GM19467 (cell line): ENCODE results near the gene SH3GL3.

Experiments
- ATAC-seq: cut with Tn5 transposase; IDR thresholded peaks from one replicate; pipeline ENCODE4 v1.9.1; 2021; ENCODE audit warnings: mild to moderate bottlenecking, moderate library complexity; ENCODE audit not compliant: unreplicated experiment

The SH3GL3 gene, protein sequence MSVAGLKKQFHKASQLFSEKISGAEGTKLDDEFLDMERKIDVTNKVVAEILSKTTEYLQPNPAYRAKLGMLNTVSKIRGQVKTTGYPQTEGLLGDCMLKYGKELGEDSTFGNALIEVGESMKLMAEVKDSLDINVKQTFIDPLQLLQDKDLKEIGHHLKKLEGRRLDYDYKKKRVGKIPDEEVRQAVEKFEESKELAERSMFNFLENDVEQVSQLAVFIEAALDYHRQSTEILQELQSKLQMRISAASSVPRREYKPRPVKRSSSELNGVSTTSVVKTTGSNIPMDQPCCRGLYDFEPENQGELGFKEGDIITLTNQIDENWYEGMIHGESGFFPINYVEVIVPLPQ

GRCh38 chr15:83446904-83447709 lies at the start of gene SH3GL3:
TSS of gene SH3GL3 (plus strand) at chr15:83447341. CDS start at chr15:83447534, 193 bp downstream.
- ATAC-seq = no peak

DNA sequence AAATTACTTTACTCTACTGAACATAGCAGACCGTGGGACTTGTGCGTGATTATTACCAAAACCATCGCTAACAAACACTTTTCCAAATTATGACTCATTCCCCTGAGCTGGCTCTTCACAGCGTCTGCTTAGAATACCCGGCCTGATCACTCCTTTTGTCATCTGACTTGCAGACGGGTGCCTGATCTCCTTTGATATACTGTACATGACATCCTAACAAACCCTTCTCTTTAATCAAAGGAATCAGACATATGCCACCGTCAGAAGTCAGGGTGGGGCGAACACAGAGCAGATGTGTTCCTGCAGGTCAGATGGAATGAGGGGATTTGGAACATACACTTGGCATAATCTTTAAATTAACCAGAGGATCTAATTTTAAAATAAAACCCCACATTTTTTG lies 48.5 kb upstream of the SH3GL3 start:
- ATAC-seq = no peak

- ATAC-seq = no peak
Observed at GRCh38 chr15:83404121-83404520, 43.0 kb upstream of the SH3GL3 start.

DNA sequence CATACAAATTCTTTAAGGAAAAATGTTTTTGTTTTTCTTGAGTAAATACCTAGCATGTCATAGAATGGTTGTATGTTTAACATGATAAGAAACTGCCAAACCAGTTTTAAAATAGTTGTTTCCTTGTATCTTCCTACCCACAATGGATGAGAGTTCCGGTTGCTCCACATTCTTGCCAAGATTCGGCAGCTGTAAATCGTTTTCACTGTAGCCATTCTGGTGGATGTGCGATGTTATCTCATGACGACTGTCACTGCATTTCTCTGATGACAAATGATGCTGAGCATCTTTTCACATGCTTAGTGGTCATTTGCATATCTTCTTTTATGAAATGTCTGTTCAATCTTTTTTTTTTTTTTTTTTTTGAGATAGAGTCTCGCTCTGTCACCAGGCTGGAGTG lies 36.6 kb upstream of the SH3GL3 start:
- ATAC-seq = no peak

DNA sequence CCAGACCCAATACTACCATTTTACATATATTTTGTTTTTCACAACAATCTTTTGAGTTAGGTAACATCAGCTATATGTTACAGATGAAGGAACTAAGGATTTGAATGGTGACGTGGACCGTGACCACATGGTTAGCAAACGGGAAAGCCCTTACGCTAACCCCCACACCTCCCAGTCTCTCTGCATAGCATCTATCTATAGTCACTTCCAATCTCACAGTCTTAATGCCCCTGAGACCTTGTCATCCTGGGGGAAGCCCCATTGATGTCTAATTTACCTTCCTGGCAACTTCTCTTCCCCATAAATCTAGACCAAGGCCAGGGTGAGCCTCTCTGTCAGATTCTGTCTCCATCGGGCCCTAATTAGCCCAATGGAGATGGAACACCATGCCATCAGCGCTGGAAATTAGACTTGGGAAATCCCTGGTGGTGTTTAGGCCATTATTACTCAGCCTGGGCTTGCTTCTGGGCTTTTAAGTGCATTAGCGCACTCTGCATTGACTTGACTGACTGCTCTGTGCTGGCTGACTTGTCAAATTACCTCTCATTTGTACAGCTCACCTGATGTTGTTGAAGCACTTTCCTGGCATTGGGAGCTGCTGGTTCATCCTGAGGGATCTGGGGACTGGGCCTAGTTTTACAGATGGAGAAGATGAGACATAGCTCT lies 34.0 kb upstream of the SH3GL3 start:
- no peak for ATAC-seq

DNA sequence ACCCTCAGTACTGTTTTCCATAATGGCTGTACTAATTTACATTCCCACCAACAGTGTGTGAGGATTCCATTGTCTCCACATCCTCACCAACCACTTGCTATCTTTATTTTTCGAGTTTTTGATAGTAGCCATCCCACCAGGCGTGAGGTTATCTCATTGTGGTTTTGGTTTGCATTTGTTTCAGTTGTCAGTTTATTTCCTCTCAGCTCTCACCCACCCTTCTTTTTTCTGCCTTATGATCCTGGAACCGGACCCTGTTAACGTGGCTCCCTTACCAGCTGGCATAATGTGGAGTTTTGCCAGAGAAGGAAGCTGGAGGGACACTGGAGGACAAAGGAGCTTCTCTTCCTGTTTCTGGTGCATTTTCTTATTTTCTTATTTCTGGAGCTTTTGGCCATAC lies 25.1 kb upstream of the SH3GL3 start:
- ATAC-seq = no peak

DNA sequence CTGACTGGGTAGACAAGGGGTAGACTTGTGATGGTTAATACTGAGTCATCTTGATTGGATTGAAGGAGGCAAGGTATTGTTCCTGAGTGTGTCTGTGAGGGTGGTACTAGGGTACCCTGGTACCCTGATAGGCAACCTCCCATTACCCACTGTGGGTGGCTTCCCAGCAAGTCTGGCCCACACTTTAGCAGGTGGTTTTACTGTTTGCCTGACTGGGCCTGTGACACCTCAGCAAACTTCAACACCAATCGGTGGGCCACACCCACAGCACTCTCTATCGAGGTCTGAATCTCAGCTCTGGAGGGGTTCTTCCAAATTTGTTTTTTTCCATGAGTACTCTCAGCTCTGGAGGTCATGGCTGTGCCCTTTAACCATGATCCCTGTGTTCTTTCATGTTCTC lies 24.6 kb upstream of the SH3GL3 start:
- no peak for ATAC-seq

DNA sequence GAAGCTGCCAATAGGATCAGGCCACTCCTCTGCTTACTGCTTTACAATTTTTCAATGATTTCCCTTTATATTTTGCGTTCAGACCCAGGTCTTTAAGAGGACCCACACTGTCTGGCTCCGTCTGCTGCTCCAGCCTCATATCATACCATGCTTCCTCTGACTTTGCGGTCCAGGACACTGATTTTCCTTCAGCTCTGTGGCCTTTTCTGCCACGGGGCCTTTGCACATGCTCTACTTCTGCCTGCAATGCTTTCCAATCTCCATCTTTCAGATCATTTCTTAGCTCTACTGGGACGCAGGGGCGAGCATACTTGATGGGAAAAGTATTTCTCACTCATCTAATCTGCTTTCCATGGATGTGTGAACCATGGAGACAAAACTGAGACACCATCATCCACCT lies 23.0 kb upstream of the SH3GL3 start:
- no peak for ATAC-seq

GRCh38 chr15:83430441-83430840 lies 16.7 kb upstream of the SH3GL3 start:
- no peak for ATAC-seq

GRCh38 chr15:83431521-83431920 lies 15.6 kb upstream of the SH3GL3 start:
- no peak for ATAC-seq

DNA sequence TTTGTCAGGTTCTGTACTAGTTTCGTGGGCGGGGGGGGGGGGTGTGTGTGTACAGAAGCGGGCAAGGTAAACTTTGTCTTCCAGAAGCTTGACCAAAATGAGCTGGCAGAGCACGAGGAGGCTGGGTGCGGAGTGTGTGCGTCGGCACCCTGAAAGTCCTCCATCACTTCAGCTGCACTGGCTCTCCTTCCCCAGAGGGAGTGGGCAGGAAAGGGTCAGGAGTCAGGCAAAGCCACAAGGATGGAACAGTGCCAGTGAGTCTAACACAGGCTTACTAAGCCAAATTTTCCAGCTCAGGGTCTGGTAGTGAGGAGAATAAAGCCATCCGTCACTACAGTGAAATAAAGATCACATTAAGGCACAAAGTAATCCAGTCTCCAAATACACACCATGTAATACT lies 11.9 kb upstream of the SH3GL3 start:
- ATAC-seq = no peak

DNA sequence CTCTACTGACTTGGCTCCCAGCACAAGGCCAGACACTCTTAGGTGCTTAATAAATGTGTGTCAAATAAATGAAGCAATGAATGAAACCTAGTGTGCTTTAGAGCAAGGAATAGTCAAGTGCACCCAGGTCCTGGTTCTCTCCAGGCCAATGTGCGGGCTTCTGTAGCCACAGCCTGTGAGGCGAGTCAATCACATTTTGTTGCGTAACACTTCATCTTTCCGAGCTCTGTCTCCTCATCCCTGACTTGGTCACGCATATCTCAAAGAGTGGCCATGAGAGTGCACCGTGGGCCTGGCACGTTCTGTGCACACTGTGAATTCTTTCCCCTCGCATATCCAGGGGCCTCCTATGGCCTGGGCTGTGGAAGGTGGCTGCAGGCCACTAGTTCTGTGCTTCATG lies 11.4 kb upstream of the SH3GL3 start:
- no peak for ATAC-seq

DNA sequence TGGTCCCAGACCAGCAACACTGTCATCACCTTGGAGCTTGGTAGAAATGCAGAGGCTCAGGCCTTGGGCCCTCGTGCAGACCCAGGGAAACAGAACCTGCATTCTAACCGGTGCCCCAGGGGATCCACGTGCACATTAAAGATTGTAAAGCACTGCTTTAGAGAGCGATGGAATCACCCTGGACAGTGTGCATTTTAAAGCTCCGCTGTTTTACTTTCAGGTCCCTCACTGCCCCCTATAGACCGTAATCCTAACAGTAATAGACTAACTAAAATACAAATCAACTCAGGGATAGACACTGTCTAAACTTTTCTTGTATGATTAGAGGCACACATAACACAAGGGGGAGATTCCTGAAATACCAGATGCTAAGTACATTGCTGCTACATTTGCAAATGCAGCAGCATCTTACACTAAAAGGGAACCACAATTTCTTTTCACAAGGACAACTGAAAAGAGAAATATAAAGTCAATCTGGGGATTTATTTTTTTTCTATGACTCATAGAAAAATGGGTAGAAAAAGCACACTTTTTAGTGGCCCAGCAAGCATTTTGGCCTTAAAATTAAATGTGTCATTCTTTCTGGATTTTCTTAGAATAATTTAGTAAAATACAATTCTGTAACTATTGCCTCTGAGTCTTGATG lies 10.5 kb upstream of the SH3GL3 start:
- no peak for ATAC-seq

- no peak for ATAC-seq
Observed at GRCh38 chr15:83443076-83443847, 3.9 kb upstream of the SH3GL3 start.

GRCh38 chr15:83444936-83445335 lies 2.2 kb upstream of the SH3GL3 start:
- ATAC-seq = no peak

- no peak for ATAC-seq
Observed at GRCh38 chr15:83445643-83446042, 1.5 kb upstream of the SH3GL3 start.

GRCh38 chr15:83446417-83446816 lies 724 bp upstream of the SH3GL3 start:
- ATAC-seq = no peak

DNA sequence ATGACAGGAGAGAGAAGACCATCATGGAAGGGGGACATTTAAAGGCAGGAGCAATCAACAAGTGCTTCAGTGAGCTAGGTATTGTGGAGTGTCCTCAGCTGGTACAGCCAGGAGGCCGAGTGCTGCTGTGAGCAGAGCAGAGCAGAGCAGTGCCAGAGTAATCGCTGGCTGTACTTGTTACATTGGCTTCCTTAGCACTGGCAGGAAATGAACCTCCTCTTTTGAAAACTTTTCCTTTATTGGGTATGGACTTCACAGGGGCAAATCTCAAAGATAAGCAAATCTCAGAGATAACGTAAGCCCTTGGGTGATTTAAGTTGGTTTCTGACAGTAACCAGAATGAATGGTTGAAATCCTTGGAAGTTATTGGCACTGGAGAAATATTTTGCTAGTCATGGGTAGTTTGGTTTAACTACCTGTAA lies 2.1 kb downstream of the SH3GL3 start:
- ATAC-seq = no peak

GRCh38 chr15:83449937-83450506 lies 2.9 kb downstream of the SH3GL3 start:
- no peak for ATAC-seq

DNA sequence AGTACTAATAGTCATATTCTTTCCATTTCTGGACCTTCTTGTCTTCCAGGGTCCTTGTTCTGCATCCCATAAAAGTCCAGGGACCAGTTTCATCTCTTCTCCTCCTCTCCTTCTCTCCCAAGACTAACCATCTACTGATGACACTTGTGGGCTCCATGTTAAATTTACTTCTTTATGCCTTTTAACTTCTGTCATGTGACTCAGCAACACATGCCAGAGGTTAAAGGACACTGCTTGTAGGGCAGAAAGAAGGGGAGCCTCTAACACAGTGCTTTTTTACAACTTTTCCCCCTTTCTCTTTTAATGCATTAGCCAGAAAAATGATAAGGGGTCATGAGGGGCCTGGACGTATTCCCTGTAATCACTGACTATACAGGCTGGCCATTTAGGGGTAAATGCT lies 10.0 kb downstream of the SH3GL3 start:
- ATAC-seq = no peak
